HG03575 (cell line): ENCODE data around the gene CCR5.

Source experiments
- ATAC-seq: cut with Tn5 transposase; IDR thresholded peaks from one replicate; pipeline ENCODE4 v1.9.1; 2021; ENCODE audit not compliant: unreplicated experiment, insufficient number of reproducible peaks, low FRiP score; ENCODE audit errors: extremely low read depth

CCR5 gene

DNA sequence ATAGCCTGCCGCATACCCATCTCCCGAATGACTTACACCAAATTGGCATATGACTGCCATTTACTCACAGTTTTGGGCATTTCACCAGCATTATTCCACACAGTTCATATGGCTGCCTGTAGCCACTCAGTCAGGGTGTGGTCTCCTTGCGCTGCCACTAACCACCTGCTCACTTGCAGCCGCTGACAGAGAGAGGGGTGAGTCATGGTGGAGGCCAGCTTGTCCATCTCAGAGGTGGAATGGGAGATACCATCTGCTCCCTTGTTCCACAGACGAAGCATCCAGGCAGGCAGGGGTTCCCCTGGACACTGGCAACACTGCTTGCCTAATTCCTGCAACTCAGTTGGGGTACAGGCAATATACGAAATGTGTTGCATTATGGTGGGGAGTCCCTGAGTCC is 51.9 kb downstream of the CCR5 start:
- ATAC-seq: no peak

- ATAC-seq: no peak
Observed at GRCh38 chr3:46423588-46423987, 52.8 kb downstream of the CCR5 start.
